ENCODE measurements around the gene AURKB.

AURKB gene

GRCh38 chr17:8222630-8223355, 12.4 kb upstream of the AURKB start:
- peak overlapping the region; percentile 100 for H3K4me3 ChIP-seq (ENCODE audit: low read length)
- TF ChIP-seq CTCF (IDR thresholded peaks at IDR 0.05; ENCODE audit: low read depth, low read length) (no peak), EZH2phosphoT487 (IDR thresholded peaks at IDR 0.05; ENCODE audit: low read depth) (no peak)
- H3K4me2 ChIP-seq (ENCODE audit: low read length): peak overlapping the region; percentile 100
- no peaks in the 10 kb centered on the region for H3K79me2 ChIP-seq (ENCODE audit: low read length)
- H4K20me1 ChIP-seq (ENCODE audit: insufficient read depth, low read length): peaks cover 3% of the 10 kb centered on the region; the same call in 1 of the 2 replicates
- H3K27me3 ChIP-seq (ENCODE audit: low read depth, low read length): no peaks in the 10 kb centered on the region
- H3K9ac ChIP-seq (ENCODE audit: low read length): peak overlapping the region; percentile 99
- peaks cover 7% of the 10 kb centered on the region for H3K36me3 ChIP-seq (replicated peaks; ENCODE audit: low read depth, low read length)
- H3K27ac ChIP-seq (ENCODE audit: low read length): peak overlapping the region; percentile 96
- no peaks in the 10 kb centered on the region for H3K9me3 ChIP-seq (ENCODE audit: insufficient read depth, low read length)
- 0 out of 2 replicates have a peak overlapping the region, but pooled peaks have one; percentile 75 for H2AFZ ChIP-seq (ENCODE audit: low read depth, low read length)
- peaks cover 24% of the 10 kb centered on the region for H3K4me1 ChIP-seq (ENCODE audit: low read length)

- Histone ChIP-seq H3K4me1 (ENCODE audit: low read length) (peaks cover 21% of the 10 kb centered on the region), H3K9ac (ENCODE audit: low read length) (peak overlapping the region; percentile 99), H3K36me3 (replicated peaks; ENCODE audit: low read depth, low read length) (peaks cover 3% of the 10 kb centered on the region), H2AFZ (ENCODE audit: low read depth, low read length) (no peak overlapping the region), H4K20me1 (ENCODE audit: insufficient read depth, low read length) (peaks cover 3% of the 10 kb centered on the region; the same call in 1 of the 2 replicates), H3K4me2 (ENCODE audit: low read length) (peak overlapping the region; percentile 100), H3K79me2 (ENCODE audit: low read length) (no peaks in the 10 kb centered on the region), H3K4me3 (ENCODE audit: low read length) (peak overlapping the region; percentile 100), H3K27ac (ENCODE audit: low read length) (peak overlapping the region; percentile 96), H3K9me3 (ENCODE audit: insufficient read depth, low read length) (no peaks in the 10 kb centered on the region), H3K27me3 (ENCODE audit: low read depth, low read length) (no peaks in the 10 kb centered on the region)
- no peak for TF ChIP-seq CTCF (IDR thresholded peaks at IDR 0.05; ENCODE audit: low read depth, low read length)
- no peak for TF ChIP-seq EZH2phosphoT487 (IDR thresholded peaks at IDR 0.05; ENCODE audit: low read depth)
Measured at GRCh38 chr17:8222380-8222629, 11.9 kb upstream of the AURKB start.

GRCh38 chr17:8221663-8222379, 11.4 kb upstream of the AURKB start:
- Histone ChIP-seq H3K4me1 (ENCODE audit: low read length) (peaks cover 18% of the 10 kb centered on the region), H3K9me3 (ENCODE audit: insufficient read depth, low read length) (no peaks in the 10 kb centered on the region), H3K79me2 (ENCODE audit: low read length) (no peaks in the 10 kb centered on the region), H3K27me3 (ENCODE audit: low read depth, low read length) (no peaks in the 10 kb centered on the region), H3K9ac (ENCODE audit: low read length) (peak overlapping the region; percentile 99), H3K36me3 (replicated peaks; ENCODE audit: low read depth, low read length) (no peaks in the 10 kb centered on the region), H3K4me3 (ENCODE audit: low read length) (peak overlapping the region; percentile 100), H4K20me1 (ENCODE audit: insufficient read depth, low read length) (no peaks in the 10 kb centered on the region), H3K4me2 (ENCODE audit: low read length) (peak overlapping the region; percentile 100), H3K27ac (ENCODE audit: low read length) (peak overlapping the region; percentile 96), H2AFZ (ENCODE audit: low read depth, low read length) (peak overlapping the region; percentile 89)
- TF ChIP-seq CTCF (IDR thresholded peaks at IDR 0.05; ENCODE audit: low read depth, low read length): no peak
- no peak for TF ChIP-seq EZH2phosphoT487 (IDR thresholded peaks at IDR 0.05; ENCODE audit: low read depth)
